Body of pancreas (tissue), 4 donors: ENCODE measurements around the gene SASH3.

Experiments
- POLR2A ChIP-seq, 3 donors: fragments of 450-650 bp; IDR thresholded peaks; one replicate each; pipeline ENCODE4 v1.6.1; 2016; ENCODE audit warnings: antibody characterized with exemption in 3 of 3, mild to moderate bottlenecking in 2 of 3
- TF ChIP-seq, protein P1 (sequence below), 7 experiments: fragments of 450-650 bp in 4 of 7; fragments of 200-600 bp in 3 of 7; sonication (generic) in 3 of 7; IDR thresholded peaks; one replicate each; pipeline ENCODE4 v1.5.1; 2016 to 2019; ENCODE audit warnings: antibody characterized with exemption in 7 of 7

DNA sequence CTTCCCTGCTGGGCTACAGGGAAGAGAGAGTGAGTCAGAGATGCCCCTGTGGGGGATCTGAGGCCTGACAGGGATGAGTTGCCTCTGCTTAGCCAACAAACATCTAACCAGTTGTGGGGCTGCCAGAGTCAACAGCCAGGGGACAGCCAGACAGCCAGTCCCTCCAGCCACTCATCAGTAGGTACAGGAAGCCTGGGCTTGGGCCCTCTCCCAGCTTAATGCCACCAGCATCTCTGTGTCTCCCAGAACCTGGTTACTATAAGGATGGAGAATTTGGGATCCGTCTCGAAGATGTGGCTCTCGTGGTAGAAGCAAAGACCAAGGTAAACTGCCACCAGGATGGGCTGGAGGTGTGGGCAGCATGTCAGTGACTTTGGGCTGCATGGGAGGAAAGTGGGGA is 17.3 kb upstream of the SASH3 start:
- TF ChIP-seq, protein P1, sequence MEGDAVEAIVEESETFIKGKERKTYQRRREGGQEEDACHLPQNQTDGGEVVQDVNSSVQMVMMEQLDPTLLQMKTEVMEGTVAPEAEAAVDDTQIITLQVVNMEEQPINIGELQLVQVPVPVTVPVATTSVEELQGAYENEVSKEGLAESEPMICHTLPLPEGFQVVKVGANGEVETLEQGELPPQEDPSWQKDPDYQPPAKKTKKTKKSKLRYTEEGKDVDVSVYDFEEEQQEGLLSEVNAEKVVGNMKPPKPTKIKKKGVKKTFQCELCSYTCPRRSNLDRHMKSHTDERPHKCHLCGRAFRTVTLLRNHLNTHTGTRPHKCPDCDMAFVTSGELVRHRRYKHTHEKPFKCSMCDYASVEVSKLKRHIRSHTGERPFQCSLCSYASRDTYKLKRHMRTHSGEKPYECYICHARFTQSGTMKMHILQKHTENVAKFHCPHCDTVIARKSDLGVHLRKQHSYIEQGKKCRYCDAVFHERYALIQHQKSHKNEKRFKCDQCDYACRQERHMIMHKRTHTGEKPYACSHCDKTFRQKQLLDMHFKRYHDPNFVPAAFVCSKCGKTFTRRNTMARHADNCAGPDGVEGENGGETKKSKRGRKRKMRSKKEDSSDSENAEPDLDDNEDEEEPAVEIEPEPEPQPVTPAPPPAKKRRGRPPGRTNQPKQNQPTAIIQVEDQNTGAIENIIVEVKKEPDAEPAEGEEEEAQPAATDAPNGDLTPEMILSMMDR (IDR thresholded peaks at IDR 0.05): no peak
- no peak for TF ChIP-seq POLR2A (IDR thresholded peaks at IDR 0.05)
